Stomach smooth muscle (tissue), 2 donors: ENCODE data around the gene FRMD3.

Experiments
- H3K27ac ChIP-seq: one replicate; pipeline ENCODE4 v1.7.0; 2013; ENCODE audit warnings: mild to moderate bottlenecking, low read length, inconsistent platforms
- H3K27me3 ChIP-seq, 2 donors: one replicate each; pipeline ENCODE4 v1.7.0; 2013; ENCODE audit warnings: low read length in 2 of 2; ENCODE audit not compliant: insufficient read depth in 2 of 2, control insufficient read depth in 1 of 2
- H3K36me3 ChIP-seq, 2 donors: one replicate each; pipeline ENCODE4 v1.7.0; 2013; ENCODE audit warnings: low read length in 2 of 2; ENCODE audit not compliant: control insufficient read depth in 2 of 2, insufficient read depth in 2 of 2
- H3K4me1 ChIP-seq: one replicate; pipeline ENCODE4 v1.7.0; 2013; ENCODE audit warnings: low read length; ENCODE audit not compliant: control insufficient read depth, insufficient read depth
- H3K4me3 ChIP-seq, 2 donors: one replicate each; pipeline ENCODE4 v1.7.0; 2013; ENCODE audit warnings: low read length in 2 of 2
- H3K9ac ChIP-seq, 2 donors: one replicate each; pipeline ENCODE4 v1.7.0; 2013; ENCODE audit warnings: low read length in 2 of 2, mild to moderate bottlenecking in 1 of 2
- H3K9me3 ChIP-seq, 2 donors: one replicate each; pipeline ENCODE4 v1.7.0; 2013; ENCODE audit warnings: low read length in 2 of 2; ENCODE audit not compliant: control insufficient read depth in 2 of 2
- donor health status: healthy.
- donor health status: Pancreatic carcinoma.

FRMD3 gene

GRCh38 chr9:83322438-83322837 is 215.8 kb downstream of the FRMD3 start:
- no peaks in the 10 kb centered on the region for H3K9me3 ChIP-seq
- H3K27me3 ChIP-seq = no peaks in the 10 kb centered on the region
- no peak overlapping the region for H3K9ac ChIP-seq
- no peaks in the 10 kb centered on the region for H3K4me1 ChIP-seq
- H3K4me3 ChIP-seq = no peak overlapping the region
- no peak overlapping the region for H3K27ac ChIP-seq
- no peaks in the 10 kb centered on the region for H3K36me3 ChIP-seq

GRCh38 chr9:83317244-83317643 is 221.0 kb downstream of the FRMD3 start:
- no peak overlapping the region for H3K4me3 ChIP-seq
- no peaks in the 10 kb centered on the region for H3K27me3 ChIP-seq
- H3K9me3 ChIP-seq = peaks cover 0 to 3% of the 10 kb centered on the region in 2 donors
- no peak overlapping the region for H3K27ac ChIP-seq
- no peaks in the 10 kb centered on the region for H3K4me1 ChIP-seq
- H3K9ac ChIP-seq = no peak overlapping the region
- no peaks in the 10 kb centered on the region for H3K36me3 ChIP-seq

DNA sequence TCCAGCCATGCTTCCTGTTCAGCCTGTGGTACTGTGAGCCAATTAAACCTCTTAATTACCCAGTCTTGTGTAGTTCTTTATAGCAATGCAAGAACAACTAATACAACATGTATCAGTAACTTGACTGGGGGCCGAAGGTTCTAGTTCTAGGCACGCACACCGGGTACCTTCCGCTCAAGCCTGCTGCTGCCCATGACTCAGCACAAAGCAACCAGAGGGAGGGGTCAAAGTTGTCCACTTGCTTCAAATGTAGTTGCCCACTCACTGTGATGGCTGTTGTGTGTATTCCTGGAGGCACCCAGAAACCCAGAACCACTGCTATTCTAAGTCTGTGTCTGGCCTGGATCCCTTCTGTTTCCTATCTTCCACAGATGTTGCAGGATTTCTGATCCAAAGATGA is 222.6 kb downstream of the FRMD3 start:
- Histone ChIP-seq H3K27ac (no peak overlapping the region), H3K9me3 (peaks cover 0 to 3% of the 10 kb centered on the region in 2 donors), H3K4me3 (no peak overlapping the region), H3K36me3 (peaks cover 0 to 3% of the 10 kb centered on the region in 2 donors), H3K9ac (no peak overlapping the region), H3K4me1 (no peaks in the 10 kb centered on the region), H3K27me3 (no peaks in the 10 kb centered on the region)

DNA sequence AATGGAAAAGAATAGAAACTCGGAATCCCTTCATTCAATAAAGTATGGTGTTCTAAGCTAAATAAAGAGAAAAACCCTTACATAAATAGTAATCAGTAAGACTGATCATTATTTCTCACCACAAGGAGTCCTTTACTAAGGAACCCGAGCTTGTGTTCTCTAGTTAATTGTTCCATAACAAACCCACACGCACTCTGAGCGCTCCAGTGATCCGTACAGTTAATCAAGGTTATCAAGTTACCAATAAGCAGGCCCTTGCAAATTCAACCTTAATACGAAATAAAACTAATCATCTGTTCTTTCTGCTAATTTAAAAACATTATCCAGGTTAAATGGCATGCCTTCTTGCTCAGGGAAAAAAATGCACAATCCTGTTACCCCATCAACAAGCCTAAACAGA is 224.4 kb downstream of the FRMD3 start:
- H3K9me3 ChIP-seq = peaks cover 0 to 3% of the 10 kb centered on the region in 2 donors
- H3K4me3 ChIP-seq = no peak overlapping the region
- H3K36me3 ChIP-seq = peaks cover 0 to 3% of the 10 kb centered on the region in 2 donors
- H3K9ac ChIP-seq = no peak overlapping the region
- H3K27ac ChIP-seq = no peak overlapping the region
- no peaks in the 10 kb centered on the region for H3K4me1 ChIP-seq
- H3K27me3 ChIP-seq = no peaks in the 10 kb centered on the region

- no peaks in the 10 kb centered on the region for H3K27me3 ChIP-seq
- H3K4me1 ChIP-seq = peaks cover 3% of the 10 kb centered on the region
- no peak overlapping the region for H3K27ac ChIP-seq
- H3K4me3 ChIP-seq = no peak overlapping the region
- H3K9me3 ChIP-seq = peaks cover 0 to 3% of the 10 kb centered on the region in 2 donors
- no peak overlapping the region for H3K9ac ChIP-seq
- H3K36me3 ChIP-seq = peaks cover 0 to 3% of the 10 kb centered on the region in 2 donors
Observed at GRCh38 chr9:83312537-83312936, 225.7 kb downstream of the FRMD3 start.

DNA sequence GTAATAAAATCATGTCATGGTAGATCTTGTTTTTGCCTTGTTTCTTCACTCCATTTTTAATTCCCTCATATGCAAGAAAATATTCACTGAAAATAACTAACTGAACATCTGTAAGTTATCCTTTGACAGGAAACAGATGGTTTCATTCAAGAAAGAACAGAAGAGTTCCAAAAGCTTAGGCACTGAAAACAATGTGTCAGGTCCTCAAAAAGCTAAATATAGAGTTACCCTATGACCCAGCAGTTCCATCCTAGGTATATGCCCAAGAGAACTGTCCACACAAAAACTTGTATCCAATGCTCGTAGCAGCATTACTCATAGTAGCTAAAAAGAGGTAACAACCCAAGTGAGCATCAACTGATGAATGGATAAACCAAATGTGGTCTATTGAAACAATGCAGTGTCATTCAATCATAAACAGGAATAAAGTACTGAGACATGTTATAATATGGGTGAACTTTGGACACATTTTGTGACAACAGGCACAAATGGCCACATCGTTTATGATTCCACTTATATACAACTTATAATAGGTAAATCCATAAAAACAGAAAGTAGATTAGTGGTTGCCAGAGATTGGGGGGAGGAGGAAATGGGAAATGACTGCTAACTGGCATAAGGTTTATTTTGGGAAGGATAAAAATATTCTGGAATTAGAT is 231.0 kb downstream of the FRMD3 start:
- H3K4me1 ChIP-seq = peaks cover 16% of the 10 kb centered on the region
- no peak overlapping the region for H3K4me3 ChIP-seq
- H3K27ac ChIP-seq = no peak overlapping the region
- peaks cover 0 to 3% of the 10 kb centered on the region in 2 donors for H3K36me3 ChIP-seq
- no peaks in the 10 kb centered on the region for H3K9me3 ChIP-seq
- no peak overlapping the region for H3K9ac ChIP-seq
- no peaks in the 10 kb centered on the region for H3K27me3 ChIP-seq

- Histone ChIP-seq H3K27me3 (no peaks in the 10 kb centered on the region), H3K27ac (peak overlapping the region; percentile 46), H3K9ac (peak overlapping the region in 1 of 2 donors; percentile 5), H3K4me3 (peak overlapping the region in 1 of 2 donors; percentile 29), H3K4me1 (peaks cover 19% of the 10 kb centered on the region), H3K9me3 (no peaks in the 10 kb centered on the region), H3K36me3 (no peaks in the 10 kb centered on the region)
Observed at GRCh38 chr9:83304686-83305085, 233.5 kb downstream of the FRMD3 start.

DNA sequence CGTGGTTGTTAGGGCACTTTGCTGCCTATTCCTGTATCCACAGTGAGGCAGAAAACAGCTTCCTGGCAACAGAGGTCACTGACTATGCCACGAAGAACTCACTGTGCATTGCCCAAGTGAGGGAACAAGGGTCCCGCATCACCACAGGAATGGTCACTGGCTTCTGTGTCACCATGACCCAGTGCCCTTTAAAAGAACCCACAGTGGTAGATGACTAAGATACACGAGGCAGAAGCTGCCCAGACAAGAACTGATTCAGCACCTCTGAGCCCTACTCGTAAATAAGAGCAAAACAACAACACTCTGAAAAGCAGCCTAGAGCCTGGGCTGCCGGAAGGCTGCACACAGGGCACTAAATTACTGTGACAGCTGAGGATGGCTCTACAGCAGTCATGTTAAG is 238.6 kb downstream of the FRMD3 start:
- H3K9ac ChIP-seq = no peak overlapping the region
- no peak overlapping the region for H3K27ac ChIP-seq
- no peak overlapping the region for H3K4me3 ChIP-seq
- H3K4me1 ChIP-seq = peaks cover 8% of the 10 kb centered on the region
- no peaks in the 10 kb centered on the region for H3K36me3 ChIP-seq
- no peaks in the 10 kb centered on the region for H3K27me3 ChIP-seq
- no peaks in the 10 kb centered on the region for H3K9me3 ChIP-seq

GRCh38 chr9:83299094-83299493 is 239.1 kb downstream of the FRMD3 start:
- no peak overlapping the region for H3K9ac ChIP-seq
- no peak overlapping the region for H3K27ac ChIP-seq
- H3K9me3 ChIP-seq = no peaks in the 10 kb centered on the region

DNA sequence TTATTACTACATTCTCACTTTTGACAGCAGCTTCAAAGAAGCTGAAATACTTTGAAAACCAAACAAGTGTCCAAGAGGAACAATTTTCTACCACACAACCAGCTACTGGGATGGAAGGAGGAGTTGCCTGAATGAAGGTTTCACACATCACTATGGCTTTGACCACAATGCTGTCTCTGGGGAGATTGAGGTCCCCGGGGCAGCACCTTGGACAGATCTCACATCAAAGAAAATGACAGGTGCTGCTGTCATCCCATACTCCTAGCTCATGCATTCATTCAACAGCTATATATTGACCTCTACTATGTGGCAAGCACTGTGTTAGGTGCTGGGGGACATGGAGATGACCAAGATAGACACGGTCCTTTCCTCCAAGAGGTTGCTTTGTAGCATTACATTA is 242.1 kb downstream of the FRMD3 start:
- no peaks in the 10 kb centered on the region for H3K36me3 ChIP-seq
- H3K4me1 ChIP-seq = peaks cover 2% of the 10 kb centered on the region
- H3K27me3 ChIP-seq = no peaks in the 10 kb centered on the region
- H3K27ac ChIP-seq = no peak overlapping the region
- H3K9ac ChIP-seq = no peak overlapping the region
- no peak overlapping the region for H3K4me3 ChIP-seq
- no peaks in the 10 kb centered on the region for H3K9me3 ChIP-seq

More at GRCh38 chr9:83299094-83299493, 239.1 kb downstream of the FRMD3 start:
- Histone ChIP-seq H3K27me3 (no peaks in the 10 kb centered on the region), H3K4me3 (no peak overlapping the region), H3K36me3 (no peaks in the 10 kb centered on the region), H3K4me1 (peaks cover 5% of the 10 kb centered on the region)

GRCh38 chr9:83294816-83295215 is 243.4 kb downstream of the FRMD3 start:
- H3K4me3 ChIP-seq = no peak overlapping the region
- H3K4me1 ChIP-seq = no peaks in the 10 kb centered on the region
- H3K27ac ChIP-seq = no peak overlapping the region
- H3K36me3 ChIP-seq = no peaks in the 10 kb centered on the region
- no peaks in the 10 kb centered on the region for H3K9me3 ChIP-seq
- no peak overlapping the region for H3K9ac ChIP-seq
- H3K27me3 ChIP-seq = no peaks in the 10 kb centered on the region
